ENCODE results near the gene PIK3C3.
"Not testable (repeated sequence)": the region's sequence is repeated elsewhere in the genome, so short reads cannot be mapped to it uniquely, and the experiment has no call there.

The PIK3C3 gene

GRCh38 chr18:42030586-42031182 is 75.7 kb downstream of the PIK3C3 start:
- Histone ChIP-seq H3K4me3 (ENCODE audit: low read length) (no peak overlapping the region), H3K9me3 (ENCODE audit: control insufficient read depth, low read length) (no peaks in the 10 kb centered on the region), H3K27me3 (ENCODE audit: control insufficient read depth, insufficient read depth, low read length) (no peaks in the 10 kb centered on the region), H3K9ac (ENCODE audit: low read length) (no peak overlapping the region), H3K4me1 (ENCODE audit: control insufficient read depth, insufficient read depth, low read length) (no peaks in the 10 kb centered on the region), H3K36me3 (ENCODE audit: control insufficient read depth, insufficient read depth, low read length) (no peaks in the 10 kb centered on the region)

GRCh38 chr18:42032447-42032846 is 77.4 kb downstream of the PIK3C3 start:
- Histone ChIP-seq H3K27me3 (ENCODE audit: control insufficient read depth, insufficient read depth, low read length) (no peaks in the 10 kb centered on the region), H3K4me3 (ENCODE audit: low read length) (no peak overlapping the region), H3K4me1 (ENCODE audit: control insufficient read depth, insufficient read depth, low read length) (no peaks in the 10 kb centered on the region), H3K9ac (ENCODE audit: low read length) (no peak overlapping the region), H3K36me3 (ENCODE audit: control insufficient read depth, insufficient read depth, low read length) (no peaks in the 10 kb centered on the region), H3K9me3 (ENCODE audit: control insufficient read depth, low read length) (no peaks in the 10 kb centered on the region)

- H3K9ac ChIP-seq (ENCODE audit: low read length) = no peak overlapping the region
- no peaks in the 10 kb centered on the region for H3K27me3 ChIP-seq (ENCODE audit: control insufficient read depth, insufficient read depth, low read length)
- no peaks in the 10 kb centered on the region for H3K36me3 ChIP-seq (ENCODE audit: control insufficient read depth, insufficient read depth, low read length)
- H3K9me3 ChIP-seq (ENCODE audit: control insufficient read depth, low read length) = no peaks in the 10 kb centered on the region
- H3K4me3 ChIP-seq (ENCODE audit: low read length) = no peak overlapping the region
- no peaks in the 10 kb centered on the region for H3K4me1 ChIP-seq (ENCODE audit: control insufficient read depth, insufficient read depth, low read length)
These were observed 78.2 kb downstream of the PIK3C3 start for GRCh38 chr18:42033137-42033810.

GRCh38 chr18:42038936-42039335 is 83.9 kb downstream of the PIK3C3 start:
- no peaks in the 10 kb centered on the region for H3K36me3 ChIP-seq (ENCODE audit: control insufficient read depth, insufficient read depth, low read length)
- H3K9me3 ChIP-seq (ENCODE audit: control insufficient read depth, low read length) = no peaks in the 10 kb centered on the region
- no peaks in the 10 kb centered on the region for H3K4me1 ChIP-seq (ENCODE audit: control insufficient read depth, insufficient read depth, low read length)
- H3K27me3 ChIP-seq (ENCODE audit: control insufficient read depth, insufficient read depth, low read length) = no peaks in the 10 kb centered on the region
- H3K4me3 ChIP-seq (ENCODE audit: low read length) = no peak overlapping the region
- no peak overlapping the region for H3K9ac ChIP-seq (ENCODE audit: low read length)

GRCh38 chr18:42039396-42039795 is 84.4 kb downstream of the PIK3C3 start:
- Histone ChIP-seq H3K9me3 (ENCODE audit: control insufficient read depth, low read length) (no peaks in the 10 kb centered on the region), H3K27me3 (ENCODE audit: control insufficient read depth, insufficient read depth, low read length) (no peaks in the 10 kb centered on the region), H3K36me3 (ENCODE audit: control insufficient read depth, insufficient read depth, low read length) (no peaks in the 10 kb centered on the region), H3K9ac (ENCODE audit: low read length) (no peak overlapping the region), H3K4me3 (ENCODE audit: low read length) (no peak overlapping the region), H3K4me1 (ENCODE audit: control insufficient read depth, insufficient read depth, low read length) (no peaks in the 10 kb centered on the region)

- H3K9ac ChIP-seq (ENCODE audit: low read length) = no peak overlapping the region
- H3K4me1 ChIP-seq (ENCODE audit: control insufficient read depth, insufficient read depth, low read length) = no peaks in the 10 kb centered on the region
- H3K9me3 ChIP-seq (ENCODE audit: control insufficient read depth, low read length) = no peaks in the 10 kb centered on the region
- H3K36me3 ChIP-seq (ENCODE audit: control insufficient read depth, insufficient read depth, low read length) = no peaks in the 10 kb centered on the region
- H3K4me3 ChIP-seq (ENCODE audit: low read length) = no peak overlapping the region
- no peaks in the 10 kb centered on the region for H3K27me3 ChIP-seq (ENCODE audit: control insufficient read depth, insufficient read depth, low read length)
These were observed 86.8 kb downstream of the PIK3C3 start for GRCh38 chr18:42041793-42042192.

GRCh38 chr18:42045346-42045745 is 90.3 kb downstream of the PIK3C3 start:
- Histone ChIP-seq H3K36me3 (ENCODE audit: control insufficient read depth, insufficient read depth, low read length) (no peaks in the 10 kb centered on the region), H3K27me3 (ENCODE audit: control insufficient read depth, insufficient read depth, low read length) (no peaks in the 10 kb centered on the region), H3K9me3 (ENCODE audit: control insufficient read depth, low read length) (no peaks in the 10 kb centered on the region), H3K9ac (ENCODE audit: low read length) (no peak overlapping the region), H3K4me3 (ENCODE audit: low read length) (no peak overlapping the region), H3K4me1 (ENCODE audit: control insufficient read depth, insufficient read depth, low read length) (peaks cover 10% of the 10 kb centered on the region)

GRCh38 chr18:42047721-42048120 is 92.7 kb downstream of the PIK3C3 start:
- no peaks in the 10 kb centered on the region for H3K27me3 ChIP-seq (ENCODE audit: control insufficient read depth, insufficient read depth, low read length)
- no peaks in the 10 kb centered on the region for H3K36me3 ChIP-seq (ENCODE audit: control insufficient read depth, insufficient read depth, low read length)
- H3K9me3 ChIP-seq (ENCODE audit: control insufficient read depth, low read length) = no peaks in the 10 kb centered on the region
- H3K4me1 ChIP-seq (ENCODE audit: control insufficient read depth, insufficient read depth, low read length) = peaks cover 10% of the 10 kb centered on the region
- H3K9ac ChIP-seq (ENCODE audit: low read length) = no peak overlapping the region
- H3K4me3 ChIP-seq (ENCODE audit: low read length) = no peak overlapping the region

- H3K9ac ChIP-seq (ENCODE audit: low read length) = no peak overlapping the region
- H3K27me3 ChIP-seq (ENCODE audit: control insufficient read depth, insufficient read depth, low read length) = no peaks in the 10 kb centered on the region
- no peaks in the 10 kb centered on the region for H3K36me3 ChIP-seq (ENCODE audit: control insufficient read depth, insufficient read depth, low read length)
- no peak overlapping the region for H3K4me3 ChIP-seq (ENCODE audit: low read length)
- peaks cover 10% of the 10 kb centered on the region for H3K4me1 ChIP-seq (ENCODE audit: control insufficient read depth, insufficient read depth, low read length)
- no peaks in the 10 kb centered on the region for H3K9me3 ChIP-seq (ENCODE audit: control insufficient read depth, low read length)
These were observed 93.1 kb downstream of the PIK3C3 start for GRCh38 chr18:42048158-42048557.

- H3K9ac ChIP-seq (ENCODE audit: low read length); H3K9me3 ChIP-seq (ENCODE audit: control insufficient read depth, low read length); H3K4me1 ChIP-seq (ENCODE audit: control insufficient read depth, insufficient read depth, low read length); H3K27me3 ChIP-seq (ENCODE audit: control insufficient read depth, insufficient read depth, low read length); H3K36me3 ChIP-seq (ENCODE audit: control insufficient read depth, insufficient read depth, low read length); H3K4me3 ChIP-seq (ENCODE audit: low read length): not testable (repeated sequence)
These were observed 94.5 kb downstream of the PIK3C3 start for GRCh38 chr18:42049536-42049935.

GRCh38 chr18:42051411-42051810 is 96.4 kb downstream of the PIK3C3 start:
- Histone ChIP-seq H3K27me3 (ENCODE audit: control insufficient read depth, insufficient read depth, low read length) (no peaks in the 10 kb centered on the region), H3K9ac (ENCODE audit: low read length) (no peak overlapping the region), H3K4me1 (ENCODE audit: control insufficient read depth, insufficient read depth, low read length) (peaks cover 10% of the 10 kb centered on the region), H3K4me3 (ENCODE audit: low read length) (no peak overlapping the region), H3K9me3 (ENCODE audit: control insufficient read depth, low read length) (no peaks in the 10 kb centered on the region), H3K36me3 (ENCODE audit: control insufficient read depth, insufficient read depth, low read length) (no peaks in the 10 kb centered on the region)

- H3K27me3 ChIP-seq (ENCODE audit: control insufficient read depth, insufficient read depth, low read length) = no peaks in the 10 kb centered on the region
- peaks cover 10% of the 10 kb centered on the region for H3K4me1 ChIP-seq (ENCODE audit: control insufficient read depth, insufficient read depth, low read length)
- H3K9me3 ChIP-seq (ENCODE audit: control insufficient read depth, low read length) = no peaks in the 10 kb centered on the region
- no peak overlapping the region for H3K4me3 ChIP-seq (ENCODE audit: low read length)
- no peaks in the 10 kb centered on the region for H3K36me3 ChIP-seq (ENCODE audit: control insufficient read depth, insufficient read depth, low read length)
- H3K9ac ChIP-seq (ENCODE audit: low read length) = no peak overlapping the region
These were observed 97.2 kb downstream of the PIK3C3 start for GRCh38 chr18:42052122-42052708.
